Superior temporal gyrus (tissue), 1 donor: ENCODE results near the gene STEAP1B.
"Not testable (repeated sequence)": the region's sequence is repeated elsewhere in the genome, so short reads cannot be mapped to it uniquely, and the experiment has no call there.

ENCODE experiments used
- DNase-seq: peaks from one replicate; pipeline ENCODE4 v3.0.0-alpha.2; 2016; ENCODE audit errors: extremely low spot score

STEAP1B gene

DNA sequence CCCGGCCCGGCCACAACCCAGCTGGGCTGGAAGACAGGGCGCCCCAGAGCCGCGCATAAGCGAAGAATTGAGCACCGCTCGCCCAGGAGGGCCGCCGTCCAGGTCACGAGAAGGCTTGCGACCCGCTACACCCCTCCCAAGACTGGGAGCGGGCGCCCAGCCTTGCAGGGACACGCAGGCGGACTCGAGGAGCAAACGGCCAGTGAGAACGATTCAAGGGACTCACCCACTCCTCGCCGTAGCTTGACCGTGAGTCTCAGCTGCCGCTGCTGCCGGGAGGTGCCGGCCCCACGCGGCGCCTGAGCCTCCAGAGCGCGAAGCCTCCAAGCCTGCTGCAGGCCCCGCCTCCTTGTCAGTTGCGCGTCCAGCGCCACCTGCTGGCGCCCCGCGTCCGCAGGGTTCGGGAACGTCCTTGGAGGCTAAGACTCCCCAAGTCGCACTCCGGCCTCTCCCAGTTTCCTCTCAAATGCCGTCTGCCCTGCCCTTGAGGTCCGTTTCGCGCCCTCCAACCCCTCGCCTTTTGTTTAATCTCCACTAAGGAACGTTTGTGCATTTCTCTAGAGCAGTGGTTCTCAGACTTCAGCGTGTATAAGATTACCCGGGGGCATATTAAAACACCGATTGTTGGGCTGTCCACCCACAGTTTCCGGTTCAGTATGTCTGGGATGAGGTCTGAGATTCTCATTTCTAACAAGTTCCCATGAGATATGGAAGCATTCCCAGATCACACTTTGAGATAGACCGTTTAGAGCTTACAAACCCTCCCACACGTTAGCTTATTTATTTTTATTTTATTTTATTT lies at the start of gene STEAP1B:
STEAP1B (minus strand) TSS at position 301 of the 802 bp plus-strand sequence. CDS start 5,333 bp downstream, outside the sequence.
- peak; percentile 88 for DNase-seq

DNA sequence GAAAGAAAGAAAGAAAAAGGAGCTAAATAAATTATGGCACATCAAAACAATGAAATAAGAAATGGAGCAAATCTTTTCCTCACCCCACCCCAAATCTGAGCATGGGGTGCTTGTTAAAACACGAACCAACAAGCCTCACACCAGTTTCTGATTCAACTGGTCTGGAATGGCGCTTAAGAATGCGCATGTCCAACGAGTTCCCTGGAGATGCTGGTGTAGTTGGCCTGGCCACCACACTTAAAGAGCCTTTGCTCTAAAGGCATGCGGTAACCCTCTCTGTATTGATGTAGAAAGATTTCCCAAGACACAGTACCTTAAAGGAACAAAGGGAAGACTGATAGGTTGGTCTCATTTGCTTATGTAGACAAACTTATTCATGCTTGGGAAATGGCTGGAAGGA lies 49.1 kb upstream of the STEAP1B start:
- DNase-seq, result no peak

DNA sequence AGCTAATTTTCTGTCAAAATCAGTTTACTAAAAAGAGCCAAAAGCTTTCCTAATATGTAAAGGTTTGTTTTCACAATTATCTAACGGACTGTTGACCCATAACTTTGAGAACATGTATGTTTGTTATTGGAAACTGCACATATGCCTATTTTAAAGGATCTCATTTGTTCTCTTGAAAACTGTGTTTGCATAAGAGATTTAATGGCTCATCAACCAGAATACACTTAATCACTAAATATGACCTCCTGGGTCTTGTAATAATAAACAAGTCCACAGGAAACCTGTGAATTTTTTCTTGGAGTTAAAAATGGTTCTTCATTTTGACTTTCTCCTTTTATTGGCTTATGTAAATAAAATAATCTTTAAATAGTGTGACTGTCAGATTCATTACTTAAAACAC lies 48.3 kb upstream of the STEAP1B start:
- DNase-seq, result no peak

DNA sequence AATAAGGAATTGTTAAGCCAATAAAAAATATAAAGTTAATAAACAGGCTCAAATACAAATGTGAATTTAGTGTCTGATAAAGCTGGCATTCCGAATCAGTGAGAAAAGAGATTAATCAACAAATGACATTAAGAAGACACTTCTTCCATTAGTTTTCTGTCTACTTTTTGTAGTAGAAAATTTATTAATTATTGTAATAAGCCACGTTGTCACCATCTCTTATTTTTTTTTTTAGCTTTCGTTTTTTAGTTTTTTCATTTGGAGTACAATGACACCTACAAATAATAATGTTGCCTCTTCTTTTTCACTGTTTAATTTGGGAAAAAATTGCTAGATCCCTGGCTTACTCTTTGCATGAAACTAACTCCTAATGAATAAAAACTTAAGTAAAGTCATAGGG lies 46.8 kb upstream of the STEAP1B start:
- no peak for DNase-seq

DNA sequence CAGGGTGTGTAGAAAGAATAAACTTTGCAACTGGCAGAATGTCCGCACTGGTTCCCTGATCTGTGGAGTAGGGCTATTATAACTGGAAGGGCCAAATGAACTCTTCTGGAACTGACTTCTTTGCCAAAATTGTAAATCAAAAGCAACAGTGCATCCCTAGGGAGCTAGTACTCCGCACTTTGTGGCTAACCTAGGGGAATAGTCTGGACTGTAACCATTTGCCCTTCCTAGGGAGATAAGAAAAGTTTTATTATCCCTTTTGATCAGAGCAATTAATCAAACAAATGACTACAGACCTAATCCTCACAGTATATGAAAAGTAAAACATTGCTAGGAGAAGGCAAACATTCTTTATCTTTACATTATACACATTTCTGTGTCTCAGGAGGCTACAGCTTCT lies 45.5 kb upstream of the STEAP1B start:
- no peak for DNase-seq

DNA sequence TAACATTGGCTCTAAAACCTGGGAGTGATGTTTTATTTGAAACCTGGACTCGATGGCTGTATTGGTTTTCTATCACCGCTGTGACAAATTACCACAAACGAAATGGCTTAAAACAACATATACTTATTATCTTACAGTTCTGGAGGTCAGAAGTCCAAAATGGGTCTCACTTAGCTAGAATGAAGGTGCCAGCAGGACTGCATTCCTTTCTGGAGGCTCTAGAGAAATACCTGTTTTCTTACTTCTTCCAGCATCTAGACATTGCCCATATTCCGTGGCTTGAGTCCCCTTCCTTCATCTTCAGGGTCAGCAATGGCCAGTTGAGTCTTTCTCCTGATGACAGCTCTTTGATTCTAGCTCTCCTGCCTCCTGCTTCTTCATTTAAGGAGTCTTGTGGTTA lies 44.3 kb upstream of the STEAP1B start:
- no peak for DNase-seq

DNA sequence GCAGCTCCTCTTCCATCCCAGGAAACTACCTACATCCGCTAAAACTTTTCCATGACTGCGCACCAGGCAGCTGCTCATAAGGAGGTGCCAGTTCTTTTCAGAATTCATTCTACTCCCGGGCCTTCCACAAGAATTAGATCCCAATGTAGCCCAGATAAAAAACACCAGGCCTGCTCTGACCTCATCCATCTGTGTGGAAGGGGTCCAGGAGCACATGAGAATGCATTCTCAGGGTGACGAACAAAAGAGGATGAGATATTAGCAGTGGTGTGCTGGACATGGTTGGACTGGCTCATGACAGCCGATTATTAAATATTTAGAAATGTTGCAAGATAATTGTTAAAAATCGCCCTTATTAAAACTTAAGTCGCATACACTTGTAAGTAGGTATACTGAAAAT lies 43.2 kb upstream of the STEAP1B start:
- no peak for DNase-seq

DNA sequence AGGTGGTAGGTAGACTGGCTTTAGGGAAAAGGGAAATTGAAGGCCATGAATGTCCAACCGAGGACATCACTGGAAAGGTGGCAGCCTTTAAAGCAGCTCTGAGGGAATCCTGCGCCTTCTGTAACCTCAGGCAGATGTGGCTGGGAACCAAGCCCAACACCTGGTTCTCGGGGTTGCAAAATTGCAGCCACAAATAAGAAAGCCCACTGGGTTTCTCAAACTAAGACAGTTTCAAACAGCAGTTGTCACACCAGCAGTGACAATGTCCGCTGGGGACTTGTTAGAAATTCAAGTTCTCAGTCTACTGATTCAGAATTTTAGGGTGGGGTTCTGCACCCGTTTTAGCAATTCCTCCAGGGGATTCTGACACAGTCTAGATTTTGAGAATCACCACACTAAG lies 42.7 kb upstream of the STEAP1B start:
- no peak for DNase-seq

DNA sequence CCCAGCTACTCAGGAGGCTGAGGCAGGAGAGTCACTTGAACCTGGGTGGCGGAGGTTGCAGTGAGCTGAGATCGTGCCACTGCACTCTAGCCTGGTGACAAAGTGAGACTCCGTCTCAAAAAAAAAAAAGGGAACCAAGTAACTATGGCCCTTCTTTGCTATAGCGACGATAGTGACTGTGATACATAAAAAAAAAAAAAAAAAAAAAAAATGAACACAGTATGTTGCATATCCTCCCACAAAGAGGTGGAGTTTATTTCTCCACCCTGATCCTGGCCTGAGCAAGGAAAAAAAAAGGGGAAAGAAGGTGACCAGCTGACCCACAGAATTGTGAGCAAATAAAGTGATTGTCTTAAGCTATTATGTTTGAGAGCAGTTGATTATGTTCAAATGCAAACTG lies 42.3 kb upstream of the STEAP1B start:
- no peak for DNase-seq

DNA sequence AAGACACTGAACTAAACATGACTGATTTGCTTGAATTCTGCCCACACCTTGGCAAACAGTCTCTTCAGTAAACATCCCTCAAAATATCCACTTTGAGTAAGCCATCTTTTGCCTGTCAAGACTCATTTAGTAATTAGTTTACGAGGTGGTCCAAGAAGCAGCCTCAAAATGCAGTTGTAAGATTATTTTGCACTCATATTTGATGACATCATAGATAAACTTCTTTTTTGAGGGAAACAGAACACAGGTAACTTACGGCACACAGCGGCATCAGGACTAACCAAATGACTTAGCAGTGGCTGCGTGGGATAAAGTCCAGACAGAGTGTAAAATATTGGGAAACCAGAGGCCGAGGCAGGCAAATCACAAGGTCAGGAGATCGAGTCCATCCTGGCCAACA lies 41.8 kb upstream of the STEAP1B start:
- no peak for DNase-seq

DNA sequence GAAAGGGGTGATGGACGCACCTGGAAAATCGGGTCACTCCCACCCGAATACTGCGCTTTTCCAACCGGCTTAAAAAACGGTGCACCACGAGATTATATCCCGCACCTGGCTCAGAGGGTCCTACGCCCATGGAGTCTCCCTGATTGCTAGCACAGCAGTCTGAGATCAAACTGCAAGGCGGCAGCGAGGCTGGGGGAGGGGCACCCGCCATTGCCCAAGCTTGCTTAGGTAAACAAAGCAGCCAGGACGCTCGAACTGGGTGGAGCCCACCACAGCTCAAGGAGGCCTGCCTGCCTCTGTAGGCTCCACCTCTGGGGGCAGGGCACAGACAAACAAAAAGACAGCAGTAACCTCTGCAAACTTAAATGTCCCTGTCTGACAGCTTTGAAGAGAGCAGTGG lies 28.5 kb upstream of the STEAP1B start:
- DNase-seq, result not testable (repeated sequence)

DNA sequence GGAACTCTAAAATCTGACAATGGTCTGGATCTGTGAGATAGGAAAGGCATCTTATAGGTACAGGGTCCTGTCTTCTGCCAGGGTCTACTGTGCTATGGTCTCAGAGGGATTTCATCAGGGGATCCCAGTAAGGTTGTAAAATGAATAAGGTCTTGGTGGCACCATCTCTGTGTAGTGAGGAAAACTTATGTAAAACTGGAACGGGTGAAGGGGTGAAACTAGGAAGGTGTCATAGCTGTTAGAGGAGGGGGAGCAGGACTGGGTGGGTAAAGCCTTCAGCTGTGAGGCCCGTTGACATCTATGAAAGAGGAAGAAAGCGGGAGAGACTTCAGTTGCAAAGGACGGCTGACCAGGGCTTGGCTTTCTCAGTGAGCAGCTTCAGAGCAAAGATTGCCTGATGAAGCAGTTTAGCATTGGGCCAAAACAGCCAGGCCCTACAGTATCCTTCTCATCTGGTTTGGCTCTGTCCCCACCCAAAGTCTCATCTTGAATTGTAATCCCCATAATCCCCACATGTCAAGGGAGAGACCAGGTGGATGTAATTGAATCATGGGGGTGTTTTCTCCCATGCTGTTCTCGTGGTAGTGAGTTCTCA lies 24.5 kb upstream of the STEAP1B start:
- not testable (repeated sequence) for DNase-seq

DNA sequence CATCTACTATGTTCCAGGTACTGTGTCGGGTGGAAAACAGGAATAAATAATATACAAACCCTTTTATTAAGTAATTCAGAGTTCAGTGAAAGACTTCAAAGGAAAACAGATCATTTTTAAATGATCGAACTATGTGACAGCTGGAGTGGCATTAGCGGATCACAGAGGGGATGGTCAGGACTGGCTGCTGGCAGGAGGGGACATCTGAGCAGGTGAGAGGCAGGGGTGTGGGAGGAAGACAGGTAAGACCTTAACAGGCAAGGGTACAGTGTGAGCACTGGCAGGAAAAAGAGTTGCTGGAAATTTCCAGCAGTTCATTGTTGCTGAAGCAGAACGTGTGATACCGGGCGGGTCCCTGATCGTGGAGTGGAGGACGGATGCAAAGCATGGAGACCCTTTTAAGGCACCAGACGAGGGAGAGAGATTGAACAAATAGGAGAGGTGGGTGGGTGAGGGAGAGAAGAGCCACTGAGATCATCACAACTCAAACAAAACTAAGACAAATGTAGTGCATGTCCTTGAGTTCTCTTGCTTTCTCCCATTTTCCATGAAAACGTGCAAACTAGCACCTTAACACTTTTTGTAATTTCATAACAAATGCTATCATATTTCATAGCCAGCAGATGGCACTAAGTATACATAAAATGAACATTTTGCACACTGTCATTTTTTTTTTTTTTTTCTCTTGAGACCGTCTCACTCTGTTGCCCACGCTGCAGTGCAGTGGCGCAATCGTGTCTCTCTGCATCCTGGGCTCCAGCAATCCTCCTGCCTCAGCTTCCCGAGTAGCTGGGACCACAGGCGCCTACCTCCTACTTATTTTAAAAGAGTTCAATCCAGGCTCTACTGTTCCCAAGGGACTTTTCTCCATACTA lies 23.7 kb upstream of the STEAP1B start:
- peak; percentile 46 for DNase-seq

DNA sequence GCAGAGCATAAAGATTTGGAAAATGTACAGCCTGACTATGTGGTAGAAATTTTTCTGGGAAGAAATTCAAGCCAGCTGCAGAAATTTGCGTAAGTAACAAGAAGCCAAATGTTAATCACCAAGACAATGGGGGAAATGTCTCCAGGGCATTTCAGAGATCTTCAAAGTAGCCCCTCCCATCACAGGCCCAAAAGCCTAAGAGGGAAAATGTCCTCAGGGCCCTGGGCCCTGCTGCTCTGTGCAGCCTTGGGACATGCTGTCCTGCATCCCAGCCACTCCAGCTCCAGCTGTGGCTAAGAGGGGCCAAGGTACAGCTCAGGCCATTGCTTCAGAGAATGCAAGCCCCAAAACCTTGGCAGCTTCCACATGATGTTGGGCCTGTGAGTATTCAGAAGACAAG lies 19.6 kb upstream of the STEAP1B start:
- DNase-seq, result not testable (repeated sequence)

DNA sequence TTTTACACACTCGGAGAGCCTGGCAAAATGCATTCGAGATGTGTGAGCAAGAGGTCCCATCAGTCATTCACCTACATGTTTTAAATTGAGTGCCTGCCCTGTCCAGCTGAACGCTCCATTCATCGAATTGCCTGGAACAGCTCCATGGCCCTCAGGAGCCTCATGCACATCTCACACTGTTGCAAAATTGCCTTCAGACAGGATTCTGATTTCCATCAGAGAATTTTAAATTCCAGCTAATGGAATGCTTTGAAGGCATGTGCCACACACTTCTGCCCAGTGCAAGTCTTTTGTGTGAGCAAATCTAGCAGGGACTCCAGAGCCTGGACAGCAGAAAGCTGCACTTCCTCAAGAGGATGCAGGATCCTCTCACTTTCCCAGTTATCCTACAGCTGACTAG lies 17.0 kb upstream of the STEAP1B start:
- DNase-seq, result not testable (repeated sequence)

DNA sequence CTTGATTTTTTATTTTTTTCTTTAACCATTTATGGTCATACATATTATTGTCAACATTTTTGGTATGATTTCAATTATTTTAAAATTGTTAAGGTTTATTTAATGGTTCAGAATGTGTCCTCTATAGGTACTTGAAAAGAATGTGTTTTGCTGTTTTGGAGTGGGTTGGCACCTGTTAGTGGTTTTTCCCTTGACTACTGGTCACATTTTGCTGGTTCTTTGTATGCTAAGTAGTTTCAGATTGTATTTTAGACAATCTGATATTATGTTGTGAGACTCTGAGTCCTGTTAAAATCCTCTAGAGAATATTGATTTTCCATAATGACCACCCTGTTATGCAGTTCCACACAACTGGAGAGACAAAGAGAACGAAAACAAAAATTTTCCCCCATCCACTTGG lies 15.0 kb upstream of the STEAP1B start:
- not testable (repeated sequence) for DNase-seq

DNA sequence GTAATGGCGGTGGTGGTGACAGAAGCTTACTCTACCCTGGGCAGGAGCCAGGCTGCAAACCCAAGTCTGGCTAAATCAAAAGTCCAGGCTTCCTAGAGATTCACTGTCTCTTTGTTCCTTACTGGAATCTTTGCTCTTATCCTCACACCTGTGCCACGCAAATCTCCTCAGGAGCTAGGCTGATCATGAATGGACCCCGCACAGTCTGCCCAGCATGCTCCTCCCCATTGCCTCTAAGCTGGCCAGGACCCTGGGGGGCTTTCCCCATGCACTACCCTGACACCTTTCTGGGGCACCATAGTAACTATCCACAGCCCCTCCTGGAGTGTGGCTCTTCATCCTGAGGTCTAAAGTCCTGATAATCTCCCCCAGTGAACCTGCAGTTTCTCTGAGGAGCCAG lies 7.3 kb upstream of the STEAP1B start:
- DNase-seq, result not testable (repeated sequence)

DNA sequence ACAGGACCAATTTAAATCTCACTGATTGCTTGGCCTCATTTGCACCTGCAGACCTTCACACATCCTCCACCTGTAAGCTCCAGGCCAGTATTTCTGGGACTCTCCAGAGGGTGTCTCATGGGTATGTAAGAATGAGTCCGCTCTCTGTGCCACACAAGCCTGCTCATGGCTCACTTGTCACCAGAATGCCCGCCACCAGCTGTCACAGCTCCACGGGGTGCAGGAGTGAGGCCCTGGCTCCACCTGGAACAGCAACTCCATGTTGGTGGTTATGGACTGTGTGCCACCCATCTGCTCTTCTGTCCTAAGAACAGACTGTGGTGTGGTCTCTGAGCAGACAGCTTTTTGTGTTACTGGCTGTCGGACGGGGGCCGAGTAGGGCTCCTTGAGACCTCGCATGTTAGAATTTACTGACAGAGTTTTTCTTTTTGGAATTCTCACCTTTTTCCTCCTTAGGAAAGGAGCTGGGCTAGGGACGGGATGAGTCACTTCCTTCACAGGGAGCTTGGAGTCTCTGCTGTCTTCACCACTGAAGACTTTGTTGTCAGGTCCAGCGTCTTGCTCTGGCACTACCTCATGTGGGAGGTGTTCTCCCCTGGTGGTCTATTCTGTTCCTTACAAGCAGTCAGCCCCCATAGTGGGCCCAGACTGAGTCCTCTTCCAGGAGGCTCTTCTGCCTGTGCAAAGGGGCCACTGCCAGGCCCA lies 6.5 kb upstream of the STEAP1B start:
- DNase-seq, result not testable (repeated sequence)

DNA sequence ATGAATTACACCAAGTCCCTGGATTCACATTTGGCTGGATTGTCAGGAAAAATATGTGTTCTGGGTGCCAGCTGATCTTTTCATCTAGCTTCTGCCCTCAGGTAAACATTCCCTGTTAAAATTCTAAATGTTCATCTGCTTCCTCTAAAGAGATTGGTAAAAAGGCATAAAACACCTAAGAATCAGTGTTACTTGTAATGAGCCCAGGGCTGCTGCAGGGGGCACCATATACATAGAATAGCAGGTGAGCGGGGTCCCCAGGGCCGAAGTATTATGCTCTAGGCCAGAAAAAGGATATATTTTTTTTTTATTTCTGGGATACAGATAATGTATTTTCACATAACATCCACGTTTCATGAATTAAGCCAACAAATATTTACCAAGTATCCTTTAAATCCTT lies 4.5 kb upstream of the STEAP1B start:
- DNase-seq, result not testable (repeated sequence)

DNA sequence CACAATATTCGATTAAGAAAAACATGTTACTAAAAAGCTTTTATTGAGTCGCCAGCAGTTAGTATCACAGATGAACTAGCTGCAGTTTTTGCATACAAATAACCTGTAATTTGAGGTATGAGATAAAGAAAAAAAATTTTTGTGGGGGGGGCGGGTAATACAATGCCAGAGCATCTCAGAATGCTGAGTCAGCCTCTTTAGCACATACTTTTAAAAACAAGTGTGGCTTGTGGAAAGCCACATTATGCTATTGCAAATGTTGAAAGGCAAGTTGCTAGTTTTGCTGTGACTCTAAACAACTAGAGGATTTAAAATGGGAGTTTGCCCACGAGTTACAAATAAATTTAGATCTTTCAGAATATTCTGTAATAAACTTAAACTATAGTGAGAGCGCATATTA lies 2.1 kb upstream of the STEAP1B start:
- DNase-seq, result not testable (repeated sequence)

DNA sequence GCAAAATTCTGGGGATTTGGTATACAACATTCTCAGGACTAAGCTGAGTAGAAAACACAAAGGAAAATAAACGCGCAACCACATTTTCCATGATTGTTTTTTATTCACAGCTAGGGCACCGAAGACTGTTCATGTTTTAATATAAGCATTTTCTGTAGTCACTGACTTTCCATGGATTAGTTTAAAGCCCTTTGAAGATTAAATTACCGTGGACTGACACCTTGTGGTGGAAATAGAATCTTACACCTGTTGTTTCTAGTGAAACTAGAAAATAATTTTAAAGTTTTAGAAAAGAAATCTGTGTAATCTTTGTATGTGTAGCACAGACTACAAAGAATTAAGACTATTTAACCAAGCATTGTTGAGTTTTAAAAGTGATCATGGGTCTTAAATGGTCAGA lies 1.3 kb upstream of the STEAP1B start:
- DNase-seq, result peak; percentile 75

DNA sequence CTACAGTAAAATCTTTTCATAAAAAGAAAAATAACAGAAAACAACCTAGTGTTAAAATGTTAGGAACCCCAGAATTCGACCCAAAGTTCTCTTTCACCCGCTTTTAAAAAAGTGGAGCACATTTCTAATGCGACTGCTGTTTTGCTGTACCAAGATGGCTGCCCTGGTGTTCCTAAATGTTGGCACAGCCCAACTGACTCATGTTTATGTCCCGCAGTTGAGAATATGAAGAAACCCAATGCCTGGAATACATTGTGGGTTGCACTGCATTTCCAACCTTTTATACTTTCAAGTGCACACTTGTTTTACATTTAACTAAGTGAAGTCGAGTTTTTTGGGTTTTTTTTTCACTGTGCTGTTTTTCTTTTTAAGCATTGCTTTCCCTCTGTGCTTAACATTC lies 944 bp downstream of the STEAP1B start:
- DNase-seq, result no peak
